Endothelial cell of umbilical vein (primary cell): Measurements from ENCODE around the gene GPX5. TPM values are rescaled to one million over a fixed set of nuclear protein-coding genes. Genes with fewer than 3 reads are reported as not detected.

Experiments used
- BruUV-seq: library from RNA; stranded (reverse); fragments of 400-500 nt; replicated peaks from 2 replicates; lab custom pipeline; 2021; lab: Mats Ljungman, UMichigan
- CTCF ChIA-PET: fragments of 300-600, 350-600 bp; sonication (Branson Sonifier 250); formaldehyde crosslinking; loops from one replicate; lab custom pipeline; 2021; ENCODE audit warnings: antibody characterized with exemption, inconsistent platforms; lab: Charles Lee
- POLR2A ChIA-PET: fragments of 300-600, 350-600 bp; sonication (Branson Sonifier 250); formaldehyde crosslinking; loops from one replicate; lab custom pipeline; 2021; ENCODE audit warnings: antibody characterized with exemption, inconsistent platforms; lab: Charles Lee
- DNase-seq: peaks from one replicate; pipeline ENCODE4 v3.0.0-alpha.2; 2011; ENCODE audit warnings: low read depth, low spot score
- FAIRE-seq: peaks from 2 replicates; lab custom pipeline; 2011; peaks lifted over from hg19 to GRCh38; lab: Jason Lieb, UNC
- H2AFZ ChIP-seq: 2 replicates; pipeline ENCODE4 v1.6.0; 2012; ENCODE audit warnings: low read depth, low read length, control low read depth, inconsistent platforms
- H3K27ac ChIP-seq: 2 replicates; pipeline ENCODE4 v1.5.1; 2011; ENCODE audit warnings: low read depth, mild to moderate bottlenecking, control low read depth, low read length, moderate library complexity; ENCODE audit not compliant: insufficient read depth
- H3K27me3 ChIP-seq, 2 experiments: 2 replicates each; pipeline versions ENCODE4 v1.6.0 to v1.6.1; 2011; ENCODE audit warnings: low read length in 2 of 2, mixed read lengths in 1 of 2; ENCODE audit not compliant: control insufficient read depth in 2 of 2, insufficient read depth in 2 of 2
- H3K36me3 ChIP-seq, 2 experiments: 2 replicates in 1 of 2; 3 replicates in 1 of 2; pipeline ENCODE4 v1.5.1; 2011; ENCODE audit warnings: low read length in 2 of 2, mild to moderate bottlenecking in 1 of 2, moderate library complexity in 1 of 2; ENCODE audit not compliant: control insufficient read depth in 2 of 2, insufficient read depth in 2 of 2; ENCODE audit errors: extremely low read depth in 1 of 2
- H3K4me1 ChIP-seq: 3 replicates; pipeline ENCODE4 v1.5.1; 2011; ENCODE audit warnings: mild to moderate bottlenecking, low read length; ENCODE audit not compliant: control insufficient read depth, insufficient read depth; ENCODE audit errors: extremely low read depth
- H3K4me2 ChIP-seq: 2 replicates; pipeline ENCODE4 v1.6.1; 2011; ENCODE audit warnings: low read length, control low read depth, mixed read lengths; ENCODE audit not compliant: insufficient read depth
- H3K4me3 ChIP-seq, 3 experiments: fragments of 200-600 bp in 1 of 3; sonication (generic), shearing (Covaris generic) in 1 of 3; replicated peaks in 1 of 3; 2 replicates each; pipeline ENCODE4 v1.5.1; 2011 to 2016; ENCODE audit warnings: control low read depth in 3 of 3, low read length in 3 of 3, mild to moderate bottlenecking in 2 of 3, inconsistent platforms in 1 of 3, low read depth in 1 of 3, moderate library complexity in 1 of 3; ENCODE audit not compliant: insufficient read depth in 1 of 3
- H3K79me2 ChIP-seq: 2 replicates; pipeline ENCODE4 v1.6.0; 2012; ENCODE audit warnings: low read length, inconsistent platforms; ENCODE audit not compliant: control insufficient read depth, insufficient read depth
- H3K9ac ChIP-seq: replicated peaks from 2 replicates; pipeline ENCODE3; 2011; ENCODE audit warnings: low read length, control low read depth; ENCODE audit not compliant: insufficient read depth; ENCODE audit errors: extremely low read depth
- H3K9me1 ChIP-seq: replicated peaks from 3 replicates; pipeline ENCODE4 v1.6.0; 2011; ENCODE audit warnings: mild to moderate bottlenecking, low read length; ENCODE audit not compliant: control insufficient read depth, insufficient read depth; ENCODE audit errors: extremely low read depth
- H3K9me3 ChIP-seq: replicated peaks from 2 replicates; pipeline ENCODE4 v1.5.1; 2012; ENCODE audit warnings: low read length, inconsistent platforms; ENCODE audit not compliant: control insufficient read depth, insufficient read depth
- H4K20me1 ChIP-seq: replicated peaks from 2 replicates; pipeline ENCODE3; 2011; ENCODE audit warnings: mild to moderate bottlenecking, low read length; ENCODE audit not compliant: control insufficient read depth, insufficient read depth; ENCODE audit errors: extremely low read depth
- CTCF ChIP-seq, 2 donors: IDR thresholded peaks; 1 replicate in 1 of 2; 2 replicates in 1 of 2; pipeline ENCODE4 v1.5.1; 2011; ENCODE audit warnings: low read length in 2 of 2, mild to moderate bottlenecking in 2 of 2, moderate library complexity in 2 of 2, control low read depth in 1 of 2, inconsistent platforms in 1 of 2, low read depth in 1 of 2; ENCODE audit not compliant: insufficient read depth in 1 of 2; ENCODE audit errors: extremely low read depth in 1 of 2
- EZH2 ChIP-seq: IDR thresholded peaks from 2 replicates; pipeline ENCODE4 v1.6.1; 2012; ENCODE audit warnings: borderline replicate concordance, low read depth, mild to moderate bottlenecking, moderate library complexity, low read length, inconsistent platforms; ENCODE audit not compliant: severe bottlenecking
- FOS ChIP-seq: IDR thresholded peaks from 2 replicates; pipeline ENCODE4 v1.6.1; 2011; ENCODE audit warnings: mild to moderate bottlenecking, low read length, moderate library complexity, borderline replicate concordance; ENCODE audit not compliant: insufficient read depth
- GATA2 ChIP-seq: IDR thresholded peaks from 2 replicates; pipeline ENCODE4 v1.7.0; 2011; ENCODE audit warnings: low read depth, mild to moderate bottlenecking, moderate library complexity, mixed read lengths, low read length; ENCODE audit not compliant: insufficient read length, insufficient read depth
- JUN ChIP-seq: IDR thresholded peaks from 2 replicates; pipeline ENCODE4 v1.6.1; 2011; ENCODE audit warnings: borderline replicate concordance, low read depth; ENCODE audit not compliant: insufficient read length, insufficient read depth
- MAX ChIP-seq: IDR thresholded peaks from 2 replicates; pipeline ENCODE4 v1.6.1; 2011; ENCODE audit not compliant: insufficient read depth, insufficient read length
- MYC ChIP-seq: IDR thresholded peaks from one replicate; pipeline ENCODE4 v1.6.1; 2011; ENCODE audit warnings: mild to moderate bottlenecking, low read depth, low read length
- POLR2A ChIP-seq: IDR thresholded peaks from 2 replicates; pipeline ENCODE4 v1.6.1; 2012; ENCODE audit warnings: low read depth, mild to moderate bottlenecking, control low read depth, low read length
- POLR2AphosphoS5 ChIP-seq: IDR thresholded peaks from 2 replicates; pipeline ENCODE4 v1.6.1; 2012; ENCODE audit warnings: low read depth, mild to moderate bottlenecking, control low read depth, low read length, moderate library complexity; ENCODE audit not compliant: insufficient read depth
- dilution Hi-C: fragments of 300-500 bp; cut with MboI; formaldehyde crosslinking; loops from one replicate; pipeline ENCODE4 v1.15.0; 2019; ENCODE audit warnings: low sequenced_read_pairs; ENCODE audit not compliant: extremely low pct_ligation_motif_present
- intact Hi-C: fragments of 100-400 bp; cut with micrococcal nuclease; formaldehyde crosslinking; loops from one replicate; pipeline ENCODE4 v1.10.0; 2022
- polyA plus RNA-seq, 4 experiments: library from polyadenylated mRNA; depleted of rRNA in 3 of 4; stranded (reverse) in 3 of 4; unstranded in 1 of 4; fragments of >200 nt; gene quantifications; 2 replicates each; pipeline versions ENCODE4 v1.2.1 to v1.2.3, GENCODE V29; 2011 to 2012; ENCODE audit warnings: missing spikeins in 1 of 4
- total RNA-seq: library from RNA; stranded (reverse); gene quantifications from 2 replicates; pipeline ENCODE4 v1.2.3, GENCODE V29; 2021

Gene GPX5
- total and polyA plus RNA-seq, 2 donors (not counting 3 experiments of a cell fraction or from before 2014, with no cell fraction given): not detected

- no peak for FAIRE-seq
- intact Hi-C loops (no loop called here), dilution Hi-C loops (no loop called here)
- peaks cover 27 to 41% of the 10 kb centered on the region in 2 experiments for H3K27me3 ChIP-seq
- H2AFZ ChIP-seq: no peak overlapping the region
- H3K9me3 ChIP-seq: no peaks in the 10 kb centered on the region
- no TSS peak for BruUV-seq
- H3K79me2 ChIP-seq: no peaks in the 10 kb centered on the region
- no peaks in the 10 kb centered on the region for H3K36me3 ChIP-seq
- no peak overlapping the region for H3K4me2 ChIP-seq
- no peaks in the 10 kb centered on the region for H3K9me1 ChIP-seq
- no peak overlapping the region for H3K4me3 ChIP-seq
- DNase-seq: no peak
- H3K4me1 ChIP-seq: no peaks in the 10 kb centered on the region
- H3K27ac ChIP-seq: no peak overlapping the region
- TF ChIP-seq CTCF (IDR thresholded peaks at IDR 0.05; ENCODE audit: extremely low read depth in 1 of 2, insufficient read depth in 1 of 2, low read depth in 1 of 2, low read length in 2 of 2): no peak
- TF ChIP-seq MAX: no peak
- TF ChIP-seq JUN: no peak
- TF ChIP-seq FOS: no peak
- no peak for TF ChIP-seq MYC
- TF ChIP-seq POLR2A: no peak
- no peak for TF ChIP-seq EZH2
- TF ChIP-seq GATA2: no peak
- no peak for TF ChIP-seq POLR2AphosphoS5
- ChIA-PET CTCF (no interaction called here), POLR2A (no interaction called here)
- H4K20me1 ChIP-seq: no peaks in the 10 kb centered on the region
- H3K9ac ChIP-seq: no peak overlapping the region
Measured at GRCh38 chr6:28480253-28480932, 45.3 kb upstream of the GPX5 start.
